CD4-positive, alpha-beta T cell (primary cell): ENCODE results near the gene SEMA6D. TPM values are rescaled to one million over a fixed set of nuclear protein-coding genes. Genes with fewer than 3 reads are reported as not detected.

ENCODE experiments used
- ATAC-seq: fragments of 200-7000 bp; cut with Tn5 transposase; one replicate; pipeline ENCODE4 v1.10.0; 2022; ENCODE audit warnings: mild to moderate bottlenecking; ENCODE audit not compliant: poor library complexity
- CTCF ChIA-PET: fragments of 350-600 bp; sonication (Branson Sonifier 250); formaldehyde crosslinking; loops from one replicate; lab custom pipeline; 2021; ENCODE audit warnings: antibody characterized with exemption, inconsistent platforms; lab: Charles Lee
- POLR2A ChIA-PET: fragments of 350-600 bp; sonication (Branson Sonifier 250); formaldehyde crosslinking; loops from one replicate; lab custom pipeline; 2021; ENCODE audit warnings: antibody characterized with exemption, inconsistent platforms; lab: Charles Lee
- DNase-seq, 14 experiments: peaks; one replicate each; pipeline ENCODE4 v3.0.0-alpha.2; 2013 to 2020; ENCODE audit warnings: mixed read lengths in 2 of 14
- H3K27ac ChIP-seq, 2 donors: one replicate each; pipeline versions ENCODE4 v1.5.1 to v1.7.0; 2013; ENCODE audit warnings: low read length in 2 of 2, low read depth in 1 of 2, mild to moderate bottlenecking in 1 of 2
- H3K27me3 ChIP-seq, 2 experiments: 1 replicate in 1 of 2; 2 replicates in 1 of 2; pipeline versions ENCODE4 v1.6.1 to v1.7.0; 2013; ENCODE audit warnings: low read length in 2 of 2, control low read depth in 1 of 2, mild to moderate bottlenecking in 1 of 2, moderate library complexity in 1 of 2; ENCODE audit not compliant: insufficient read depth in 2 of 2, control insufficient read depth in 1 of 2
- H3K36me3 ChIP-seq: one replicate; pipeline ENCODE4 v1.6.1; 2013; ENCODE audit warnings: low read length, control low read depth; ENCODE audit not compliant: insufficient read depth
- H3K4me1 ChIP-seq: one replicate; pipeline ENCODE4 v1.6.1; 2013; ENCODE audit warnings: low read length, control low read depth; ENCODE audit not compliant: insufficient read depth
- H3K4me3 ChIP-seq: one replicate; pipeline ENCODE4 v1.5.1; 2013; ENCODE audit warnings: mild to moderate bottlenecking, low read length, moderate library complexity
- H3K9me3 ChIP-seq, 2 experiments: 1 replicate in 1 of 2; 2 replicates in 1 of 2; pipeline versions ENCODE4 v1.6.1 to v1.7.0; 2013; ENCODE audit warnings: low read length in 2 of 2, mild to moderate bottlenecking in 2 of 2, control low read depth in 1 of 2, moderate library complexity in 1 of 2; ENCODE audit not compliant: control insufficient read depth in 1 of 2, insufficient read depth in 1 of 2
- H3K27ac Mint-ChIP-seq: one replicate; pipeline ENCODE4 v1.8.0; 2020; ENCODE audit warnings: mixed read lengths
- H3K27me3 Mint-ChIP-seq: one replicate; pipeline ENCODE4 v1.8.0; 2021; ENCODE audit warnings: mixed read lengths
- H3K36me3 Mint-ChIP-seq: one replicate; pipeline ENCODE4 v1.8.0; 2021; ENCODE audit warnings: low read depth, mixed read lengths
- H3K4me1 Mint-ChIP-seq: one replicate; pipeline ENCODE4 v1.8.0; 2021; ENCODE audit warnings: low read depth, mixed read lengths
- H3K4me3 Mint-ChIP-seq: one replicate; pipeline ENCODE4 v1.8.0; 2020; ENCODE audit warnings: mild to moderate bottlenecking, mixed read lengths
- H3K9me3 Mint-ChIP-seq: one replicate; pipeline ENCODE4 v1.8.0; 2020; ENCODE audit warnings: mixed read lengths
- CTCF ChIP-seq: fragments of 200-600 bp; IDR thresholded peaks from one replicate; pipeline ENCODE4 v1.8.0; 2022; ENCODE audit warnings: antibody characterized with exemption, mild to moderate bottlenecking
- intact Hi-C, 2 experiments: fragments of 100-400 bp; cut with DNase I in 1 of 2; cut with micrococcal nuclease in 1 of 2; formaldehyde crosslinking; loops; one replicate each; pipeline versions ENCODE4 v1.15.1 to v1.9.0; 2023 to 2025; cut with DNase I, micrococcal nuclease
- total RNA-seq, 174 experiments: library from RNA in 2 of 174; stranded (reverse) in 2 of 174; gene quantifications; one replicate each; pipeline ENCODE4 v1.2.3 and lab custom pipeline; 2021 to 2026

The SEMA6D gene
- total RNA-seq, 2 experiments from 2014 or later: not detected

DNA sequence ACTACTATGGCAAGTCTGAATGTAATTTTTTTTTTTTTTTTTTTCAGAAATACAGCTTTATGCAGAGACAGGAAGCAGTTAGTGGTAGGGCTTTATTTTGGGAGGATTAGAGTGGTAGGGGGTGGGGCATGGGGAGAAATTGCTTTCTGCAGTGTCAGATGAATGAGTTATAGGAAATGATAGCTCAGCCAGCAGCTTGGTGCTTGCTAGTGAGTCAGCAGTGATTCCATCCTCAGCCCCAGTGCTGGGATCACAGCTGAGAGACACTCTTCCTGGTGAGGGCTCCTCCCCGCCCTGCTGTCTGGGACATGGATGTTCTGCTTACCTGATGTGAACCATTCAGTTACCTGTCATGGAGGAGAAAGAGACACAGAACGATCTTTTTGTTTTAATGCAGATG lies 39.6 kb downstream of the SEMA6D start:
- DNase-seq (no peak), ATAC-seq (no peak)
- H3K27me3 Mint-ChIP-seq: no peaks in the 10 kb centered on the region
- ChIA-PET POLR2A (no interaction called here), CTCF (no interaction called here)
- H3K9me3 ChIP-seq: peaks cover 0 to 4% of the 10 kb centered on the region in 2 experiments
- no peaks in the 10 kb centered on the region for H3K36me3 Mint-ChIP-seq
- no peak overlapping the region for H3K4me3 Mint-ChIP-seq
- intact Hi-C loops: no loop called here
- H3K9me3 Mint-ChIP-seq: peaks cover 16% of the 10 kb centered on the region
- H3K27ac ChIP-seq: no peak overlapping the region
- no peak overlapping the region for H3K27ac Mint-ChIP-seq
- no peaks in the 10 kb centered on the region for H3K27me3 ChIP-seq
- no peaks in the 10 kb centered on the region for H3K4me1 Mint-ChIP-seq
- TF ChIP-seq CTCF: no peak
- H3K36me3 ChIP-seq: no peaks in the 10 kb centered on the region
- H3K4me3 ChIP-seq: no peak overlapping the region
- H3K4me1 ChIP-seq: no peaks in the 10 kb centered on the region

DNA sequence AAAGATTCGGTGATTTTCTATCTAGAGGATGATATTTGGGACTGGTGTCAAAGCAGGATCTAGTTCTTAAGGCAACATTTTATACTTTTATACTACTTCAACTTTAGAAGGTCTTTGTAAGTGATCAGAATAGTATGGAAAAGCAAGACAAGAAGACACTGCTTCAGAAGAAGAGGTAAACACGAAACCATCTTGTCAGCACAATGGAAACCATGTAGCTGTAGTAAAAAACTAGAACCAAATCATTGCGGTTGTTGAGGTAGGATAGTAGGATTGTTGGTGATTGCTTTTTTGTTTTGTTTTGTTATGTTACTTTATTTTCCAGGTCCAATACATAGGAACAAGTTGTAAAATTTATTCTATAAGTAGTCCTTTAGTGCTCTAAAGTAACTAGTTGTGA lies 40.0 kb downstream of the SEMA6D start:
- Histone ChIP-seq H3K4me3 (no peak overlapping the region), H3K9me3 (peaks cover 0 to 4% of the 10 kb centered on the region in 2 experiments), H3K4me1 (no peaks in the 10 kb centered on the region), H3K27ac (no peak overlapping the region), H3K36me3 (no peaks in the 10 kb centered on the region), H3K27me3 (no peaks in the 10 kb centered on the region)
- H3K9me3 Mint-ChIP-seq: peaks cover 15% of the 10 kb centered on the region
- H3K27me3 Mint-ChIP-seq: no peaks in the 10 kb centered on the region
- intact Hi-C loops: no loop called here
- H3K4me1 Mint-ChIP-seq: no peaks in the 10 kb centered on the region
- no peak overlapping the region for H3K4me3 Mint-ChIP-seq
- H3K36me3 Mint-ChIP-seq: no peaks in the 10 kb centered on the region
- no peak for TF ChIP-seq CTCF
- ATAC-seq (no peak), DNase-seq (no peak)
- POLR2A ChIA-PET: no interaction called here
- CTCF ChIA-PET: no interaction called here
- H3K27ac Mint-ChIP-seq: no peak overlapping the region

GRCh38 chr15:47762621-47763020 lies 45.3 kb downstream of the SEMA6D start:
- CTCF ChIA-PET: no interaction called here

More at GRCh38 chr15:47762621-47763020, 45.3 kb downstream of the SEMA6D start:
- H3K4me1 Mint-ChIP-seq: no peaks in the 10 kb centered on the region
- no peaks in the 10 kb centered on the region for H3K27me3 ChIP-seq
- H3K27ac ChIP-seq: no peak overlapping the region
- no peaks in the 10 kb centered on the region for H3K36me3 Mint-ChIP-seq
- peaks cover 2% of the 10 kb centered on the region for H3K9me3 Mint-ChIP-seq
- no peaks in the 10 kb centered on the region for H3K27me3 Mint-ChIP-seq
- DNase-seq: no peak
- TF ChIP-seq CTCF: no peak
- H3K27ac Mint-ChIP-seq: no peak overlapping the region
- POLR2A ChIA-PET: no interaction called here
- H3K9me3 ChIP-seq: peaks cover 0 to 6% of the 10 kb centered on the region in 2 experiments
- no peak overlapping the region for H3K4me3 ChIP-seq
- intact Hi-C loops: no loop called here
- ATAC-seq: no peak
- H3K4me1 ChIP-seq: no peaks in the 10 kb centered on the region
- no peak overlapping the region for H3K4me3 Mint-ChIP-seq
- no peaks in the 10 kb centered on the region for H3K36me3 ChIP-seq
